Stomach (tissue), 4 donors: ENCODE data around the gene CRISPLD2.

Experiments
- CTCF ChIP-seq, 7 experiments: fragments of 450-650 bp in 4 of 7; fragments of 200-600 bp in 3 of 7; sonication (generic) in 3 of 7; IDR thresholded peaks; one replicate each; pipeline ENCODE4 v1.5.1; 2016 to 2019; ENCODE audit warnings: antibody characterized with exemption in 7 of 7, control low read depth in 2 of 7, mild to moderate bottlenecking in 1 of 7
- EP300 ChIP-seq: sonication (generic); formaldehyde crosslinking; IDR thresholded peaks from one replicate; pipeline ENCODE4 v1.6.1; 2017; ENCODE audit warnings: antibody characterized with exemption
- POLR2A ChIP-seq, 4 donors: fragments of 450-650 bp; IDR thresholded peaks; one replicate each; pipeline ENCODE4 v1.6.1; 2016; ENCODE audit warnings: antibody characterized with exemption in 4 of 4, control low read depth in 2 of 4, mild to moderate bottlenecking in 1 of 4, moderate library complexity in 1 of 4
- POLR2AphosphoS5 ChIP-seq, 3 donors: sonication (generic); formaldehyde crosslinking; IDR thresholded peaks; one replicate each; pipeline ENCODE4 v1.6.1; 2016; ENCODE audit warnings: antibody characterized with exemption in 3 of 3

DNA sequence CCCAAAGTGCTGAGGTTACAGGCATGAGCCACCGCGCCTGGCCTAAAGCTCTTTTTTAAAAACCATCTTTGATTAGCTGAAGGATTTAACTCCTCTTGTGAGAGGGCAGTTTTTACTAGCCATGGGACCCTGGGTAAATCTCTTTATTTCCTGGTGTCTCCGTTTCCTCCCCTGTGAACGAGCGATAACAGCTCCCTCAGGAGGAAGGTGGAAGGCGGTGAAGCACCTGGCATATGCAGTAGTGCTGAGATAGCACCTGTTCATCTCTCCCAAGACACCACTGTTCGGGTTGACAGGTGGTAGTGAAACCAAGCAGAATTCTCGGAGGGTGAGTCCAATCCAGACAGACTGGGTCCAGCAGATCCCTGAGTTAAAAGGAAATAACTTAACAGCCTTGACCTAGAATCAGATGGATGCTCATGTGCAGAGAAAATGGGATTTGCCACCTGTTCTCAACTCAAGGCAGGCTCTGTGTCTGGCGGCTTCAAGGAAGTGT is 86.2 kb downstream of the CRISPLD2 start:
- TF ChIP-seq CTCF (IDR thresholded peaks at IDR 0.05): no peak
- TF ChIP-seq POLR2A (IDR thresholded peaks at IDR 0.05): no peak
- no peak for TF ChIP-seq EP300
- TF ChIP-seq POLR2AphosphoS5 (IDR thresholded peaks at IDR 0.05): no peak
